Colonic mucosa (tissue), 4 donors: ENCODE measurements around the gene CLIC5. TPM values are rescaled to one million over a fixed set of nuclear protein-coding genes. Genes with fewer than 3 reads are reported as not detected.

ENCODE experiments used
- DNase-seq: peaks from one replicate; pipeline ENCODE4 v3.0.0-alpha.2; 2020
- H3K27ac ChIP-seq: fragments of 200-600 bp; one replicate; pipeline ENCODE4 v1.8.0; 2021
- H3K27me3 ChIP-seq: fragments of 200-600 bp; one replicate; pipeline ENCODE4 v1.8.0; 2021
- H3K36me3 ChIP-seq: fragments of 200-600 bp; one replicate; pipeline ENCODE4 v1.8.0; 2021
- H3K4me1 ChIP-seq: fragments of 200-600 bp; one replicate; pipeline ENCODE4 v1.8.0; 2021; ENCODE audit warnings: mild to moderate bottlenecking
- H3K4me3 ChIP-seq: fragments of 200-600 bp; one replicate; pipeline ENCODE4 v1.8.0; 2021
- H3K9ac ChIP-seq, 2 donors: one replicate each; pipeline ENCODE4 v1.7.0; 2013; ENCODE audit warnings: control low read depth in 2 of 2, low read depth in 2 of 2, low read length in 2 of 2
- H3K9me3 ChIP-seq: fragments of 200-600 bp; one replicate; pipeline ENCODE4 v1.8.0; 2021
- CTCF ChIP-seq: fragments of 200-600 bp; IDR thresholded peaks from one replicate; pipeline ENCODE4 v1.8.0; 2022; ENCODE audit warnings: antibody characterized with exemption, mild to moderate bottlenecking
- intact Hi-C: fragments of 100-400 bp; cut with DNase I; formaldehyde crosslinking; loops from one replicate; pipeline ENCODE4 v1.14.1; 2022
- total RNA-seq, 2 donors: library from RNA; stranded (reverse); fragmentation: NEBNext Ultra II Directional in 1 of 2; extraction: Animal tissue kit (Norgen Biotek cat#: 25700) in 1 of 2; gene quantifications; one replicate each; pipeline ENCODE4 v1.2.1, GENCODE V29; 2021
- donor health status: healthy.
- donor health status: DM: no; HTN: no; CAD: no.
- donor health status: DM: no; HTN: no; CAD: no.

CLIC5 gene
- total RNA-seq, 2 donors from 2014 or later = 72.8 to 74.9 TPM

- intact Hi-C loops = no loop called here
- no peak for DNase-seq
- no peaks in the 10 kb centered on the region for H3K27me3 ChIP-seq
Observed at GRCh38 chr6:45916692-45917091, 99.0 kb downstream of the CLIC5 start.

GRCh38 chr6:45915780-45916468, 99.7 kb downstream of the CLIC5 start:
- DNase-seq = no peak
- H3K27me3 ChIP-seq = no peaks in the 10 kb centered on the region
- H3K36me3 ChIP-seq = no peaks in the 10 kb centered on the region
- H3K4me3 ChIP-seq = no peak overlapping the region
- no peak overlapping the region for H3K27ac ChIP-seq
- H3K9me3 ChIP-seq = no peaks in the 10 kb centered on the region
- no peaks in the 10 kb centered on the region for H3K4me1 ChIP-seq
- no peak overlapping the region for H3K9ac ChIP-seq
- intact Hi-C loops = no loop called here
- no peak for TF ChIP-seq CTCF

More at GRCh38 chr6:45916692-45917091, 99.0 kb downstream of the CLIC5 start:
- no peak overlapping the region for H3K27ac ChIP-seq
- H3K9ac ChIP-seq = no peak overlapping the region
- no peak overlapping the region for H3K4me3 ChIP-seq
- no peaks in the 10 kb centered on the region for H3K4me1 ChIP-seq
- H3K36me3 ChIP-seq = no peaks in the 10 kb centered on the region
- no peaks in the 10 kb centered on the region for H3K9me3 ChIP-seq
- TF ChIP-seq CTCF = no peak

GRCh38 chr6:45911691-45912090, 104.0 kb downstream of the CLIC5 start:
- intact Hi-C loops = no loop called here
- Histone ChIP-seq H3K27ac (no peak overlapping the region), H3K4me3 (no peak overlapping the region), H3K36me3 (no peaks in the 10 kb centered on the region), H3K9me3 (no peaks in the 10 kb centered on the region), H3K4me1 (no peaks in the 10 kb centered on the region), H3K9ac (no peak overlapping the region), H3K27me3 (no peaks in the 10 kb centered on the region)
- no peak for DNase-seq
- no peak for TF ChIP-seq CTCF

GRCh38 chr6:45903959-45904358, 111.7 kb downstream of the CLIC5 start:
- no peaks in the 10 kb centered on the region for H3K4me1 ChIP-seq
- no peaks in the 10 kb centered on the region for H3K9me3 ChIP-seq
- intact Hi-C loops = no loop called here
- DNase-seq = no peak
- H3K27ac ChIP-seq = no peak overlapping the region
- no peak overlapping the region for H3K4me3 ChIP-seq
- H3K9ac ChIP-seq = no peak overlapping the region
- no peaks in the 10 kb centered on the region for H3K36me3 ChIP-seq
- TF ChIP-seq CTCF = no peak
- no peaks in the 10 kb centered on the region for H3K27me3 ChIP-seq

- Histone ChIP-seq H3K4me3 (no peak overlapping the region), H3K9ac (no peak overlapping the region), H3K27me3 (no peaks in the 10 kb centered on the region), H3K36me3 (no peaks in the 10 kb centered on the region), H3K27ac (no peak overlapping the region), H3K9me3 (no peaks in the 10 kb centered on the region), H3K4me1 (no peaks in the 10 kb centered on the region)
- DNase-seq = no peak
- no peak for TF ChIP-seq CTCF
- intact Hi-C loops = no loop called here
Observed at GRCh38 chr6:45902984-45903383, 112.7 kb downstream of the CLIC5 start.
